Gastrocnemius medialis (tissue), 4 donors: Measurements from ENCODE around the gene PIK3CD. TPM values are rescaled to one million over a fixed set of nuclear protein-coding genes. Genes with fewer than 3 reads are reported as not detected.
"Not testable (repeated sequence)": the region's sequence is repeated elsewhere in the genome, so short reads cannot be mapped to it uniquely, and the experiment has no call there.

ENCODE experiments used
- ATAC-seq, 2 donors: fragments of 150-250 bp; one replicate each; pipeline ENCODE4 v1.9.1; 2016
- DNase-seq, 2 donors: peaks; one replicate each; pipeline ENCODE4 v3.0.0-alpha.2; 2019
- H3K27ac ChIP-seq, 4 donors: fragments of 200-600 bp; sonication (generic); 1 replicate in 1 of 4; 2 replicates in 3 of 4; pipeline ENCODE4 v1.5.1; 2016 to 2018; ENCODE audit warnings: mild to moderate bottlenecking in 2 of 4, moderate library complexity in 1 of 4
- H3K27me3 ChIP-seq, 3 donors: fragments of 200-600 bp; sonication (generic) in 2 of 3; 1 replicate in 1 of 3; 2 replicates in 2 of 3; pipeline versions ENCODE4 v1.5.1 to v1.6.0; 2016 to 2019; ENCODE audit warnings: mild to moderate bottlenecking in 1 of 3, moderate library complexity in 1 of 3
- H3K36me3 ChIP-seq, 2 donors: fragments of 200-600 bp; sonication (generic) in 1 of 2; one replicate each; pipeline ENCODE4 v1.5.1; 2017 to 2018
- H3K4me1 ChIP-seq, 2 donors: fragments of 200-600 bp; sonication (generic) in 1 of 2; one replicate each; pipeline ENCODE4 v1.5.1; 2016 to 2017; ENCODE audit warnings: mild to moderate bottlenecking in 2 of 2
- H3K4me3 ChIP-seq, 4 donors: fragments of 200-600 bp; sonication (generic) in 3 of 4; 1 replicate in 1 of 4; 2 replicates in 3 of 4; pipeline ENCODE4 v1.5.1; 2016 to 2019; ENCODE audit warnings: mild to moderate bottlenecking in 2 of 4
- H3K9me3 ChIP-seq, 3 donors: fragments of 200-600 bp; sonication (generic) in 2 of 3; 1 replicate in 1 of 3; 2 replicates in 2 of 3; pipeline ENCODE4 v1.5.1; 2016 to 2019
- CTCF ChIP-seq, 5 experiments: fragments of 450-650 bp in 3 of 5; fragments of 200-600 bp in 2 of 5; sonication (generic) in 2 of 5; IDR thresholded peaks in 4 of 5; conservative IDR thresholded peaks in 1 of 5; 1 replicate in 4 of 5; 2 replicates in 1 of 5; pipeline ENCODE4 v1.5.1; 2016 to 2019; ENCODE audit warnings: antibody characterized with exemption in 5 of 5, mild to moderate bottlenecking in 3 of 5, moderate library complexity in 3 of 5
- POLR2A ChIP-seq, 2 donors: fragments of 450-650 bp; IDR thresholded peaks; one replicate each; pipeline ENCODE4 v1.6.1; 2017; ENCODE audit warnings: antibody characterized with exemption in 2 of 2, mild to moderate bottlenecking in 2 of 2, moderate library complexity in 2 of 2
- in situ Hi-C, 4 donors: fragments of 200-750 bp; cut with MboI; loops; one replicate each; pipeline versions ENCODE4 v1.15.0 to v1.8.0; 2017; ENCODE audit warnings: low sequenced_read_pairs in 4 of 4
- intact Hi-C: fragments of 100-400 bp; cut with DNase I; formaldehyde crosslinking; loops from one replicate; pipeline ENCODE4 v1.15.1; 2023; ENCODE audit warnings: low total_unique reads
- total RNA-seq, 4 donors: library from RNA; depleted of rRNA; stranded (reverse); fragments of >200 nt; gene quantifications; one replicate each; pipeline versions ENCODE4 v1.1.0 to v1.2.3, GENCODE V29; 2016

The PIK3CD gene
- total RNA-seq, 4 donors from 2014 or later, result 0.66 to 2.3 (median 1.3) TPM

GRCh38 chr1:9737057-9737456 lies 85.5 kb downstream of the PIK3CD start:
- no peak for ATAC-seq
- intact Hi-C loops (no loop called here), in situ Hi-C loops (no loop called here)
- peaks cover 5 to 87% of the 10 kb centered on the region in 2 donors for H3K36me3 ChIP-seq
- no peaks in the 10 kb centered on the region for H3K4me1 ChIP-seq
- no peak for DNase-seq
- H3K27ac ChIP-seq, result no peak overlapping the region
- H3K4me3 ChIP-seq, result no peak overlapping the region
- H3K9me3 ChIP-seq, result no peaks in the 10 kb centered on the region
- H3K27me3 ChIP-seq, result no peaks in the 10 kb centered on the region
- TF ChIP-seq CTCF (IDR thresholded peaks at IDR 0.05 in 4 of 5, conservative IDR thresholded peaks at IDR 0.05 in 1 of 5), result no peak
- TF ChIP-seq POLR2A (IDR thresholded peaks at IDR 0.05), result no peak

GRCh38 chr1:9737671-9738070 lies 86.1 kb downstream of the PIK3CD start:
- ATAC-seq (no peak), DNase-seq (no peak)
- in situ Hi-C loops (no loop called here), intact Hi-C loops (no loop called here)
- H3K36me3 ChIP-seq, result peaks cover 5 to 86% of the 10 kb centered on the region in 2 donors
- H3K27ac ChIP-seq, result no peak overlapping the region
- H3K4me3 ChIP-seq, result no peak overlapping the region
- H3K9me3 ChIP-seq, result no peaks in the 10 kb centered on the region
- TF ChIP-seq CTCF (IDR thresholded peaks at IDR 0.05 in 4 of 5, conservative IDR thresholded peaks at IDR 0.05 in 1 of 5) (no peak), POLR2A (IDR thresholded peaks at IDR 0.05) (no peak)
- no peaks in the 10 kb centered on the region for H3K27me3 ChIP-seq
- H3K4me1 ChIP-seq, result no peaks in the 10 kb centered on the region

DNA sequence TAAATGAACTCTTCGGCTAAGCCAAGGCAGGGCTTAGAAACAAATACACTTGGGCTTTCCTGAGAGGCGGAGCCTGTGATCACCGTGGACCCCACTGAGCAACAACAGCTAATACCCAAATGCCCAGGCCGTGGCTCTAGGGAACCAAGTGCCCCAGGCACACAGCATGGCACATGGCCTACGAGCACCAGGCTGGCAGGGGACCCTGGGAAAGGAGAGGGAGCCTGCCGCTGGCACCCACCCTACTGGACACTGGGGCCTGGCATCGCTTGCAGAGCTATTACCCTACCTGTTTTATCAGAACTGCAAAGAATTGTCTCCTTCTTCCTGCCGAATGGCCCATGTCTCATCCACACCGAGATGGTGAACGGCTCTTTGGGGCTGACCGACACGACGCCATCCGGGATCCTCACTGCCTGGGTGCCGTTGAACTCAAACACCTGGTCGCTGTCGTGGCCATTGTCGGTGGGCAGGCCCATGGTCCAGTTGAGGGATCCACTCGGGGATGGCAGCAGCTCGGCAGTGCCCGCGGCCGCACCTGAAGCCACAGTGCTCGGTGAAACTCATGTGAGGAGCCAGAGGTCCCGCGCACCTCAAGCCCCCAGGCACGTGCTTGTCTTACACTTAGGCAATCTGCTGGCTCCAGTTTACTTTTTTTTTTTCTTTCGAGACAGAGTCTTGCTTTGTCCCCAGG lies 92.7 kb downstream of the PIK3CD start:
- Histone ChIP-seq H3K9me3 (no peaks in the 10 kb centered on the region), H3K4me3 (no peak overlapping the region), H3K27me3 (no peaks in the 10 kb centered on the region), H3K4me1 (no peaks in the 10 kb centered on the region), H3K36me3 (peaks cover 2 to 63% of the 10 kb centered on the region in 2 donors), H3K27ac (no peak overlapping the region)
- intact Hi-C loops, result no loop called here
- no peak for ATAC-seq
- in situ Hi-C loops, result no loop called here
- no peak for TF ChIP-seq POLR2A (IDR thresholded peaks at IDR 0.05)
- TF ChIP-seq CTCF (IDR thresholded peaks at IDR 0.05 in 4 of 5, conservative IDR thresholded peaks at IDR 0.05 in 1 of 5), result no peak
- DNase-seq, result no peak

DNA sequence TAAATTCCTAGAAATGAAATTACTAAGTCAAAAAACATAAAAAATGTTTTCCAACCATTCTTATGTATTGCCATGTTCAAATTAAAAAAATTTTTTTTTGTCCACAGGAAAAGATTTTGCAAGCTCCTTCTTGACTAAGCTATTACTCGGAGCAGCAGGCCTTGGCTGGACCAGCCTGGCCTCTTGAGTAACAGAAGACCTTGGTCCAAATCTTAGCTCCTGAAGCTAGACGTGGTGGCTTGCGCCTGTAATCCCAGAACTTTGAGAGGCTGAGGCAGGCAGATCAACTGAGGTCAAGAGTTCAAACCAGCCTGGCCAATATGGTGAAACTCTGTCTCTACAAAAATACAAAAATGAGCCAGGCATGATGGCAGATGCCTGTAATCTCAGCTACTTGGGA lies 94.7 kb downstream of the PIK3CD start:
- no peaks in the 10 kb centered on the region for H3K9me3 ChIP-seq
- TF ChIP-seq POLR2A (IDR thresholded peaks at IDR 0.05) (no peak), CTCF (IDR thresholded peaks at IDR 0.05 in 4 of 5, conservative IDR thresholded peaks at IDR 0.05 in 1 of 5) (no peak)
- no peak overlapping the region for H3K27ac ChIP-seq
- no peaks in the 10 kb centered on the region for H3K27me3 ChIP-seq
- no peak for DNase-seq
- in situ Hi-C loops, result no loop called here
- peaks cover 2 to 57% of the 10 kb centered on the region in 2 donors for H3K36me3 ChIP-seq
- no peaks in the 10 kb centered on the region for H3K4me1 ChIP-seq
- ATAC-seq, result no peak
- H3K4me3 ChIP-seq, result no peak overlapping the region
- intact Hi-C loops, result no loop called here

DNA sequence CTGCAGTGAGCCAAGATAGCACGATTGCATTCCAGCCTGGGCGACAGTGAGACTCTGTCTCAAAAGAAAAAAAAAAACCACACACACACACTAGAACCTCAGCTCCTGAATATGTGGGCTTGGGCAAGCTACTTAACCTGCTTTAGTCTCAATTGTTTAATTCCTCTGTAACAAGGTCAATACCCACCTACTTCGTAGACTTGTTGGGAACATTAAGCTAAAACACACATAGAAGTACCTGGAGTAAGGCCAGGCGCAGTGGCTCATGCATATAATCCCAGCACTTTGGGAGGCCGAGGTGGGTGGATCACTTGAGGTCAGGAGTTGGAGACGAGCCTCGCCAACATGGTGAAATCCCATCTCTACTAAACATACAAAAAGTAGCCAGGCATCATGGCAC lies 95.1 kb downstream of the PIK3CD start:
- ATAC-seq, result no peak
- H3K27me3 ChIP-seq, result no peaks in the 10 kb centered on the region
- no peak for DNase-seq
- H3K4me1 ChIP-seq, result no peaks in the 10 kb centered on the region
- in situ Hi-C loops, result no loop called here
- H3K4me3 ChIP-seq, result no peak overlapping the region
- intact Hi-C loops, result no loop called here
- H3K9me3 ChIP-seq, result no peaks in the 10 kb centered on the region
- peaks cover 2 to 57% of the 10 kb centered on the region in 2 donors for H3K36me3 ChIP-seq
- no peak for TF ChIP-seq POLR2A (IDR thresholded peaks at IDR 0.05)
- no peak for TF ChIP-seq CTCF (IDR thresholded peaks at IDR 0.05 in 4 of 5, conservative IDR thresholded peaks at IDR 0.05 in 1 of 5)
- no peak overlapping the region for H3K27ac ChIP-seq

- DNase-seq, H3K4me1 ChIP-seq, H3K27ac ChIP-seq, in situ Hi-C loops, ATAC-seq, H3K27me3 ChIP-seq, H3K9me3 ChIP-seq, H3K4me3 ChIP-seq, intact Hi-C loops: not testable (repeated sequence)
- peaks cover 0 to 42% of the 10 kb centered on the region in 2 donors for H3K36me3 ChIP-seq
Measured at GRCh38 chr1:9748391-9748790, 96.9 kb downstream of the PIK3CD start.
